HG02678 (cell line): ENCODE data around the gene TSR2.

ENCODE experiments used
- ATAC-seq: cut with Tn5 transposase; IDR thresholded peaks from one replicate; pipeline ENCODE4 v1.9.1; 2021; ENCODE audit warnings: mild to moderate bottlenecking, moderate library complexity; ENCODE audit not compliant: unreplicated experiment

The TSR2 gene, protein sequence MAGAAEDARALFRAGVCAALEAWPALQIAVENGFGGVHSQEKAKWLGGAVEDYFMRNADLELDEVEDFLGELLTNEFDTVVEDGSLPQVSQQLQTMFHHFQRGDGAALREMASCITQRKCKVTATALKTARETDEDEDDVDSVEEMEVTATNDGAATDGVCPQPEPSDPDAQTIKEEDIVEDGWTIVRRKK

GRCh38 chrX:54439960-54440871 is at the start of gene TSR2:
Gene TSR2 (plus strand): TSS chrX:54440404. CDS start chrX:54440422, 18 bp downstream.
- peak; percentile 99 for ATAC-seq

DNA sequence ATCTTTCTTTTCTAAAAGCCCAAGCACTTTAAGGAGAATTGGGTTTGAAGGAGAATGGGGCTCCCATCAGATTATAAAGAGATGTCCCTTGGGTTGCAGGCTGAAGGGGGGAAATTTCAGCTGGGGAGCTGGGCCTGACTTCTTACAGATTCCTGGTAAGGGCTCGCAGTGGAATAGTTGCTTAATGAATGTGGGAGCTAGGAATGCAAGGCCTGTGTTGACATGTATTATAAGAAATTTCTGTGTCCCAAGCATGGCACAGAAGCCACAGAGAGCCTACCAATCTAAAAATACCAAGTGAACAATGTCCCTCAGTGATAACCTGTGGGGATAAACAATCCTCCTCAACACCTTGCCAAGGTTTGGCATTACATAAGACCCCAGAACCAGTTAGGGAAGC is 43.1 kb upstream of the TSR2 start:
- no peak for ATAC-seq

- ATAC-seq, result no peak
Measured at GRCh38 chrX:54407266-54407665, 32.9 kb upstream of the TSR2 start.

DNA sequence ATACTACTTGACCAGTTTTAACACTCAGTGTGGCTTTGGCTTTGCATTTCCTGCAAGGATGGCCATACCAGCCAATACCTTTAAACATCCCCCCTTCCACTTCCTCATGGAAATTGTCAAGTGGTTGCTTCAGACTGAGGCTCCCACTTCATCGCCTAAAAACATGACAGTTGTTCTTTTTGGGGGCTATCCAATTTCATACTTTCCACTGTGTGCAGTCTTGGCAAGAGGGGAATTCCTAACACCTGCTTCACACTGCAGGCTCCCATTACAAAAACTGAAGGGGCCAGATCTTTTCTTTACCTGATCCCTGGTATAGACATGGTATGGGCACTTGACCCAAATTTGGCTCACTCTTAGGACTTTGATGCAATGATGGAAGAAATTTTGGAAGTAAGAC is 28.5 kb upstream of the TSR2 start:
- ATAC-seq, result no peak

DNA sequence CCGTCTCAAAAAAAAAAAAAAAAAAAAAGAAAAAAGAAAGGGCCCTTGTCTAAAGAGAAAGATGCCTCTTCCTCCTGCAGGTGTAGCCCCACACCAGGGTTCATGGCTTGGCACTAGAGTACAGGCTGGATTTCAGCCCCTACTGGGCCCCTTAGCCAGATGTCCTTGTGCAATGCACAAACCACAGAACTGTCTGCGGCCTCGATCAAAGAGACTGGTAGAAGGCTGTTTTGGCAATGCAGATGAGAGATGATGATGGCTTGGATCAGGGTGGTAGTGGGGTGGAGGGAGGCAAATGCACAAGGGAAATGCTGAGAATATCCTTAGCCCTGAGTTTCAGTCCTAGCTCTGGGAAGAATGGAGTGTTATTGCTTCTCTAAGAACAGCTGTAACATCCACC is 26.5 kb upstream of the TSR2 start:
- no peak for ATAC-seq

DNA sequence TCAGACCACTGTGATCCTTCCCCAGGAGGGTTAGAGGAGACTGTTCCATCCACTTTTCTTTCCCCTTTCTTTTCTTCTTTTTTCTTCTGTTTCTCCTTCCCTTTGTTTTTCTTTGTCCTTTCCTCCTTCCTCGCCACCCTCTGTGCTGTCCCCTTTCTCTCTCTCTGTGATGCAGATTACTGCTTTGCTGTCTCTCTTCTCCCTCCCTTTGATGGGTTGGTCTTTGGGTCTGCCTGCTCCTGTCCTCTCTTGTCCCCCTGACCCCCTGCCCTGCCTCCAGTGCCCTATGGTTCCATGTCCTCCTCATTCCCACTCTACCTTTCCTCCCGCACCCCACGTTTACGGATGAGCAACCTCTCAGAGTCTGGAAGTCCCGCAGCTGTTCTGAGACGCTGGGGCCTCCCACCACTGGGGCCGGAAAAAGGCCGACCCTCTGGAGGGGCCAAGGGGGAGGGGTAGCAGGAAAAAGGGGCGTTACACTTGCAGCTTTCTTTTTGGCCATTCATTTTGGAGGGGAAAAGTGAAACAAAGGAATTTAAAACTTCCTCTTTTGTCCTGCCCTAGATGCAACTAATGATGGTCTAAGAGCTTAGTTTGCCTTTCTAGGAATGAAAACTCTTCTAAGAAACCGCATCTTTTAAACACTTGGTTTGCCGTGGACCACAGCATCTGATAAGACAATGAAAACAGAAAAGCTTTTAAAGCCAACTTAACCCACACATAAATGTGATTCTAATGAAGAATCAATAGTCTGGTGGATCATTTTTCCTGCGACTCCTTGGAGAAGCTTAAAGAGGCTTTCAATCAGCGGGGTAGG is 24.5 kb upstream of the TSR2 start:
- ATAC-seq, result no peak

GRCh38 chrX:54416965-54417364 is 23.2 kb upstream of the TSR2 start:
- ATAC-seq, result no peak

- no peak for ATAC-seq
Measured at GRCh38 chrX:54419559-54420302, 20.5 kb upstream of the TSR2 start.

DNA sequence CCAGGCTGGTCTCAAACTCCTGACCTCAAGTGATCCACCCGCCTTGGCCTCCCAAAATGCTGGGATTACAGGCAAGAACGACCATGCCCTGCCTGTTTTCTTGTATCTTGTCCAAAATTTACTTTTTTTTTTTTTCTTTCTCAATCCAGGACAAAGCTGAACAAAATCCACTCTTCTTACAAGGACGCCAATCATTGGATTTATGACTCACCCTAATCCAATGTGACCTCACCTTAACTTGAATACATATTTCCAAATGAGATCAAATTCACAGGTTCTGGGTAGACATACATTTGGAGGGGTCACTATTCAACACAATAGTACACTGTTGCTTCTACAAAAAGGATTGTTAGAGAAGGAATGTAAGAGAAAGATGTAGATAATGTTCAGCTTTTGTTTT is 18.0 kb upstream of the TSR2 start:
- no peak for ATAC-seq

DNA sequence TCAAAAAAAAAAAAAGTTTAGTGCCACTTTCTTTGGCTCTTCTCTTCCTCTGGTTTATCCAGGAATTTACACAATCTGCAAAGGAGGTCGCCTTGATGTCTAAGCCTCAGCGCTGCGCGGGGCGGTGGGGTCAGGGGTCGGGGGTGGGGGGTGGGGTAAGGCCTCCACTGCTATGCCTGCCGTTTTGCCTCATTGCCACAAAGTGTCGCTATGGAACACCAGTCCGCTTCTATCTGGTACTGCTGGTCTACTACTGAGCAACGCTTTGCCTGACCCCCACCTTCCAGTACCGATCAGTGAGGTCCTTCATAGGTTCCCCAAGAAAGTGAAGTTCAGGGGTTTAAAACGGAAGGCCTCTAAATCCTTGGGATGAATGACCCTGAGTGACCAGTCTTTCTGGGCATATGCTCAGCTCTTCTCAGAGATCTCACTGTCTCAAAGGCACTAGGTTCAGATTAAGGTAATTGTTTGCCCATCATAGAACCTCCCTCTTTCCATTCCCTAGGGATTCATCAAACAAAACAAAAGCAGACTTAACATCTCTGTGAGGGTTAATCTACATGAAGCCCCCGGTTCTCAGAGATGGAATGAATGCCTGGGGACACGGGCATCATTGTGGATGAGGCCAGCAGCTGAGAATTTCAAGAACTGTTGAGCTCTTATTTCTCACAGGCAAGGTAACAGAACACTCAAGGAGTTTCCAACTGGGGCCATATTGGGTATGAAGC is 16.9 kb upstream of the TSR2 start:
- ATAC-seq, result no peak

- no peak for ATAC-seq
Measured at GRCh38 chrX:54427837-54428424, 12.3 kb upstream of the TSR2 start.

GRCh38 chrX:54430519-54430918 is 9.7 kb upstream of the TSR2 start:
- ATAC-seq, result no peak

DNA sequence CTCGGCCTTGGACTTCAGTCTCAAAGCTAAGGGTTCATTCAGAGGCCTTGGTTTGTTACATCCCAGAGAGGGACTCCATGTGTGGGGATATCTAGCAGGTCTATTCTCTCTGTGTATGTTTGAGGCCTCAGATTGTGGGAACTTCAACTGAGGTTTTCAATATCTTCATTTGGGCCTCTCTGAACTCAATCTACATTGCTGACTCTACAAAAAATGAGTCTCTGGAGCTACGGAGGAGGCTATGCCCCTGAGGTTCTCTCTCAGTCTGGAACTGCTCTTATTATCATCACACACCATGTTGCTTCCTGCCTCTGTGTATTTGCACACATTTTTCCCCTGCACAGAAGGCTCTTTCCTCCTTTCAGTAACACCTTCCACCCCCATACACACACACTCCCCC is 5.1 kb upstream of the TSR2 start:
- no peak for ATAC-seq

DNA sequence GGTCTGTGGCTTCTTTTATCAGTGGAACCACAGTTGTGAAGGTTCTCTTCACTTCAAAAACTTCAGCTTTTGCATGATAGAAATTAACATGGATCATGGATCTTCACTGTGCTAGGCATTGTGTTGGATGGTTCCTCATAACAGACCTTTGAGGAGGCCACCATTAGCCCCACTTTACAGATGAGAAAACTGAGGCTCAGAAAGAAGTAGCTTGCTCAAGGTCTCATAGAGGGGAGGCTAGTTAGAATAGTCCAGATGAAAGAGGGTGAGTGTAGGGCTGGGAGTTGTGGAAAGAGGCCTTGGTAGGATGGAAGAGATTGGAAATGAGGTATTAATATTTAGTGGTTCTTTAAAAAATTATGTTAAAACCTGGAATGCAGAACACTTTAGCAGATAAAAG is 2.6 kb downstream of the TSR2 start:
- ATAC-seq, result no peak

GRCh38 chrX:54444752-54445151 is 4.5 kb downstream of the TSR2 start:
- ATAC-seq, result no peak

DNA sequence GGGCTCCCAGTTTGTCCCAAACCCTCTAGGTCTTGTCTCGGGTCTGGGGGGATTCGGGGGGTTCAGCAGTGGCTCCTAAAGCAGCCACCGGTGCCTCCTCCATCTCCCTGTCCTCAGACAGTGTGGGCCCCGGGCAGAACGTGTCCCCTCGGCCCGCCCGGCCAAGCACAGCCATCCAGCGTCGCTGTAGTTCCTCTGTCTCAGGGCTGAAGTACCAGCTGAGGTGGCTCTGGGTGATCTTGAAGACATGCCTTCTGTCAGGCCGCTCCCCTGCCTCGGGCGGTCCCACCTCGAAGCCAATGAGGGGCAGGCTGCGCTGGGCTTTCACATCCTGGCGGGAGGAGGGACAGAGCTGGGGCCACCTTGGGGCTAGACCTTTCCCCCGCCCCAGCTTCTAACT is 5.9 kb downstream of the TSR2 start:
- ATAC-seq, result no peak

DNA sequence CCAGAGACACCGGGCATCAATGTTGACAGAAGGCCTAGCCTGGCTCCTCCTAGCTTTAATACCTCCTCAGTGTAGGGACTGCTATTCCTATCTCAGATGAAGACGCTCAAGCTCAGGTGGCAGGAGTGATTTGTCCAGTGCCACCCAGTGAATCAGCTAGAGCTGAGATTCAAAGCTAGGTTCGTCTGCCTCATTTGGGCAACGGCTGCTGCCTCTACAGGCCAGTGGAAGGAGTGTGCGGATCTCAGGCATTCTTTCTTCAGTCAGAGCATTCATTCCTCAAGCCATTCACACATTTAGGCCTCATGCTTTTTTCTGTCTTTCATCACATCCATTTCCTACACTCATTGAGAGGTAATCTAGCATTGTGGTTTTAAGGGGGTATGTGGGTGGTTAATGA is 7.3 kb downstream of the TSR2 start:
- ATAC-seq, result no peak

GRCh38 chrX:54449929-54450328 is 9.7 kb downstream of the TSR2 start:
- ATAC-seq, result no peak

GRCh38 chrX:54452920-54453319 is 12.7 kb downstream of the TSR2 start:
- ATAC-seq, result no peak
